HepG2 (cell line): ENCODE results near the gene ENDOG. TPM values are rescaled to one million over a fixed set of nuclear protein-coding genes. Genes with fewer than 3 reads are reported as not detected.

Source experiments
- ATAC-seq: fragments of 200-7000 bp; cut with Tn5 transposase; 3 replicates; pipeline ENCODE4 v1.9.1; 2020; ENCODE audit warnings: mild to moderate bottlenecking, moderate library complexity
- BruUV-seq: library from RNA; stranded (reverse); fragments of 400-500 nt; replicated peaks from 2 replicates; lab custom pipeline; 2021; lab: Mats Ljungman, UMichigan
- CTCF ChIA-PET: fragments of 300-600 bp; formaldehyde crosslinking; extraction: SDS; loops from one replicate; lab custom pipeline; 2021; ENCODE audit warnings: low total read pairs, inconsistent platforms, low intra/inter-chr PET ratio; lab: Yijun Ruan, JAX
- POLR2A ChIA-PET: fragments of 350-600 bp; sonication (Branson Sonifier 250); formaldehyde crosslinking; loops from one replicate; lab custom pipeline; 2020; ENCODE audit warnings: antibody characterized with exemption, inconsistent platforms; lab: Yijun Ruan, JAX
- DNase-seq: peaks from one replicate; pipeline ENCODE4 v3.0.0-alpha.2; 2015; ENCODE audit warnings: low spot score
- FAIRE-seq: peaks from 3 replicates; lab custom pipeline; 2011; peaks lifted over from hg19 to GRCh38; lab: Jason Lieb, UNC
- H2AFZ ChIP-seq: one replicate; pipeline ENCODE4 v1.6.1; 2011; ENCODE audit warnings: low read length, inconsistent platforms
- H3K27ac ChIP-seq: fragments of 300-600 bp; 3 replicates; pipeline ENCODE4 v1.8.0; 2011; ENCODE audit warnings: mixed run types, mild to moderate bottlenecking, mixed read lengths, low read length, inconsistent platforms; ENCODE audit not compliant: insufficient read depth; ENCODE audit errors: extremely low read length
- H3K27me3 ChIP-seq, 2 experiments: fragments of 200-600 bp in 1 of 2; 2 replicates in 1 of 2; 3 replicates in 1 of 2; pipeline versions ENCODE4 v1.6.0 to v1.8.0; 2011; ENCODE audit warnings: low read length in 2 of 2, mild to moderate bottlenecking in 2 of 2, moderate library complexity in 2 of 2, inconsistent platforms in 1 of 2; ENCODE audit not compliant: insufficient read depth in 2 of 2, control insufficient read depth in 1 of 2
- H3K36me3 ChIP-seq, 2 experiments: fragments of 200-600 bp in 1 of 2; replicated peaks in 1 of 2; 2 replicates in 1 of 2; 3 replicates in 1 of 2; pipeline versions ENCODE4 v1.5.1 to v1.8.0; 2011; ENCODE audit warnings: low read length in 2 of 2, inconsistent platforms in 1 of 2; ENCODE audit not compliant: insufficient read depth in 2 of 2, control insufficient read depth in 1 of 2
- H3K4me1 ChIP-seq: 2 replicates; pipeline ENCODE4 v1.5.1; 2012; ENCODE audit warnings: low read length, inconsistent platforms; ENCODE audit not compliant: insufficient read depth
- H3K4me2 ChIP-seq: 2 replicates; pipeline ENCODE4 v1.6.0; 2011; ENCODE audit warnings: low read depth, low read length, inconsistent platforms
- H3K4me3 ChIP-seq, 3 experiments: fragments of 200-600 bp in 1 of 3; sonication (generic), shearing (Covaris generic) in 1 of 3; replicated peaks in 1 of 3; 2 replicates each; pipeline ENCODE4 v1.5.1; 2011 to 2016; ENCODE audit warnings: low read length in 3 of 3, inconsistent platforms in 2 of 3, low read depth in 2 of 3, mild to moderate bottlenecking in 2 of 3, control low read depth in 1 of 3, mixed read lengths in 1 of 3; ENCODE audit not compliant: insufficient read depth in 1 of 3
- H3K79me2 ChIP-seq: one replicate; pipeline ENCODE4 v1.6.1; 2011; ENCODE audit warnings: low read length, inconsistent platforms; ENCODE audit not compliant: insufficient read depth
- H3K9ac ChIP-seq: 2 replicates; pipeline ENCODE4 v1.6.0; 2011; ENCODE audit warnings: mild to moderate bottlenecking, low read depth, low read length, inconsistent platforms; ENCODE audit not compliant: insufficient read depth
- H3K9me3 ChIP-seq: 2 replicates; pipeline ENCODE4 v1.5.1; 2012; ENCODE audit warnings: mild to moderate bottlenecking, low read length
- H4K20me1 ChIP-seq: 2 replicates; pipeline ENCODE4 v1.6.0; 2011; ENCODE audit warnings: inconsistent platforms, mild to moderate bottlenecking, low read length, moderate library complexity; ENCODE audit not compliant: insufficient read depth
- DMAP1 ChIP-seq: IDR thresholded peaks from 2 replicates; pipeline ENCODE4 v1.6.1; 2016
- HMG20B ChIP-seq: conservative IDR thresholded peaks from 2 replicates; pipeline ENCODE4 v1.6.1; 2016; ENCODE audit warnings: missing genetic modification reagents, missing compliant biosample characterization
- MTF1 ChIP-seq: sonication (generic); formaldehyde crosslinking; IDR thresholded peaks from 2 replicates; pipeline ENCODE4 v1.5.0; 2020; ENCODE audit warnings: missing genetic modification reagents
- MYC ChIP-seq: sonication (generic); formaldehyde crosslinking; IDR thresholded peaks from 2 replicates; pipeline ENCODE4 v1.9.0; 2021; ENCODE audit warnings: missing genetic modification reagents, borderline replicate concordance
- NCOA5 ChIP-seq: sonication (generic); formaldehyde crosslinking; IDR thresholded peaks from 2 replicates; pipeline ENCODE4 v1.4.0; 2020; ENCODE audit warnings: missing genetic modification reagents
- NFIC ChIP-seq: IDR thresholded peaks from 2 replicates; pipeline ENCODE4 v1.6.1; 2012; ENCODE audit warnings: mild to moderate bottlenecking, low read length, inconsistent platforms
- NFKBIZ ChIP-seq: IDR thresholded peaks from 2 replicates; pipeline ENCODE4 v1.6.1; 2018; ENCODE audit warnings: missing genetic modification reagents, missing compliant biosample characterization
- NR1H2 ChIP-seq: sonication (generic); formaldehyde crosslinking; IDR thresholded peaks from 2 replicates; pipeline ENCODE4 v1.8.1; 2022; ENCODE audit warnings: low read depth, missing genetic modification reagents, borderline replicate concordance
- PHB2 ChIP-seq: fragments of 450-650 bp; IDR thresholded peaks from 2 replicates; pipeline ENCODE4 v1.6.1; 2018; ENCODE audit not compliant: partially characterized antibody
- POLR2G ChIP-seq: fragments of 200-400 bp; formaldehyde crosslinking; IDR thresholded peaks from 2 replicates; pipeline ENCODE4 v1.6.1; 2018; ENCODE audit warnings: mild to moderate bottlenecking, low read depth, low read length, moderate library complexity
- RAD21 ChIP-seq: fragments of 450-650 bp; formaldehyde crosslinking; IDR thresholded peaks from 2 replicates; pipeline ENCODE4 v1.5.0; 2020; ENCODE audit warnings: mild to moderate bottlenecking
- RELA ChIP-seq: sonication (generic); formaldehyde crosslinking; IDR thresholded peaks from 2 replicates; pipeline ENCODE4 v1.4.0; 2020; ENCODE audit warnings: missing genetic modification reagents
- SIN3A ChIP-seq: IDR thresholded peaks from 2 replicates; pipeline ENCODE4 v1.6.1; 2011; ENCODE audit warnings: low read depth, mild to moderate bottlenecking, control low read depth, low read length, borderline replicate concordance
- YEATS2 ChIP-seq: sonication (generic); formaldehyde crosslinking; IDR thresholded peaks from 2 replicates; pipeline ENCODE4 v1.4.0; 2020; ENCODE audit warnings: missing genetic modification reagents, borderline replicate concordance
- YEATS4 ChIP-seq: sonication (generic); formaldehyde crosslinking; IDR thresholded peaks from 2 replicates; pipeline ENCODE4 v1.4.0; 2020; ENCODE audit warnings: missing genetic modification reagents, borderline replicate concordance
- ZFP62 ChIP-seq: sonication (generic); formaldehyde crosslinking; IDR thresholded peaks from 2 replicates; pipeline ENCODE4 v1.4.0; 2020; ENCODE audit warnings: missing genetic modification reagents
- ZNF12 ChIP-seq: sonication (generic); formaldehyde crosslinking; IDR thresholded peaks from 2 replicates; pipeline ENCODE4 v1.5.0; 2020; ENCODE audit warnings: missing genetic modification reagents
- ZNF432 ChIP-seq: sonication (generic); formaldehyde crosslinking; IDR thresholded peaks from 2 replicates; pipeline ENCODE4 v1.5.0; 2020; ENCODE audit warnings: missing genetic modification reagents, mild to moderate bottlenecking, borderline replicate concordance
- ZNF768 ChIP-seq: sonication (generic); formaldehyde crosslinking; IDR thresholded peaks from 2 replicates; pipeline ENCODE4 v1.4.0; 2020; ENCODE audit warnings: missing genetic modification reagents
- WGBS: methylation state at CpG from one replicate; pipeline ENCODE4 v1.1.6; 2017; ENCODE audit warnings: low lambda C conversion rate; 5-methylcytosine and 5-hydroxymethylcytosine counted together
- in situ Hi-C: cut with HindIII; loops from 2 replicates; pipeline ENCODE4 v1.10.0; 2017; ENCODE audit warnings: low pct_unique_long_range_greater_than_20kb; ENCODE audit not compliant: extremely low pct_ligation_motif_present
- intact Hi-C: fragments of 100-400 bp; cut with micrococcal nuclease; formaldehyde crosslinking; loops from one replicate; pipeline ENCODE4 v1.10.0; 2022; ENCODE audit not compliant: unreplicated experiment
- polyA plus RNA-seq, 8 experiments: library from polyadenylated mRNA; depleted of rRNA in 3 of 8; stranded (reverse) in 7 of 8; unstranded in 1 of 8; fragments of >200 nt; fragmentation: Illumina TruSeq in 4 of 8; extraction: Trizol in 4 of 8; gene quantifications; 2 replicates each; pipeline versions ENCODE4 v1.2.1 to v1.2.3, GENCODE V29; 2011 to 2016; ENCODE audit warnings: low read depth in 4 of 8, missing spikeins in 1 of 8, mixed read lengths in 1 of 8; ENCODE audit not compliant: insufficient read depth in 1 of 8
- total RNA-seq, 5 experiments: library from RNA; depleted of rRNA; stranded (reverse); fragments of >200 nt; fragmentation: Illumina TruSeq; extraction: Trizol; gene quantifications; 2 replicates each; pipeline ENCODE4 v1.2.3, GENCODE V29; 2016; ENCODE audit warnings: low read depth in 1 of 5
- TF ChIP-seq, protein P1 (sequence below): sonication (generic); formaldehyde crosslinking; IDR thresholded peaks from 2 replicates; pipeline ENCODE4 v1.5.0; 2020; ENCODE audit warnings: missing genetic modification reagents
- TF ChIP-seq, protein P2 (sequence below), 2 experiments: sonication (generic) in 1 of 2; formaldehyde crosslinking in 1 of 2; IDR thresholded peaks; 2 replicates each; pipeline versions ENCODE4 v1.4.0 to v1.6.1; 2016 to 2020; ENCODE audit warnings: borderline replicate concordance in 1 of 2, low read depth in 1 of 2, mild to moderate bottlenecking in 1 of 2, missing genetic modification reagents in 1 of 2
- TF ChIP-seq, protein P3 (sequence below): IDR thresholded peaks from 2 replicates; pipeline ENCODE4 v1.6.1; 2016; ENCODE audit warnings: control low read depth

Gene ENDOG
- total and polyA plus RNA-seq, 2 of the 13 experiments (the other 11 are each of a cell fraction or from before 2014, with no cell fraction given) = 26.3 to 28.8 TPM

DNA sequence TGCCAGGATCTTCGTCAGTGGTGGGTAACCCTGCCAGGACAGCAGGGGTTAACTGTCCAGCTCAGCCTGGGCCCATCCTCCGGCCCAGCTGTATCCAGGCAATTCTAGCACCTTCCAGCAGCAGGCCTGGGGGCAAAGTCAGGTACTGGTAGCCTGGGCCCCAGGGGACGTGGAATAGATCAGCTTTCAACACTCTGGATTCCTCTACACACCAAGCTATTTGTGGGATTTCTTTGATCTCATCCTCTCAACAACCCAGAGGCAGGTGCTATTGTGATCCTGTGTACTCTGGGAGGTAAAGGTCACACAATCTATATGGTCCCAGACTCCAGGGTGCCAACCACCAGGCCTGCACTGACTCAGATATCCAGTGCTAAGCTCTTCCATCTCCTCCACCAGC is 20.0 kb downstream of the ENDOG start:
- H4K20me1 ChIP-seq = no peaks in the 10 kb centered on the region
- no peak for TF ChIP-seq ZNF432 (CRISPR knock-in tag)
- TF ChIP-seq DMAP1 = no peak
- no peak for TF ChIP-seq NCOA5 (CRISPR knock-in tag)
- TF ChIP-seq SIN3A = no peak
- TF ChIP-seq YEATS2 = no peak
- no peak for TF ChIP-seq NFKBIZ
- TF ChIP-seq, protein P1, sequence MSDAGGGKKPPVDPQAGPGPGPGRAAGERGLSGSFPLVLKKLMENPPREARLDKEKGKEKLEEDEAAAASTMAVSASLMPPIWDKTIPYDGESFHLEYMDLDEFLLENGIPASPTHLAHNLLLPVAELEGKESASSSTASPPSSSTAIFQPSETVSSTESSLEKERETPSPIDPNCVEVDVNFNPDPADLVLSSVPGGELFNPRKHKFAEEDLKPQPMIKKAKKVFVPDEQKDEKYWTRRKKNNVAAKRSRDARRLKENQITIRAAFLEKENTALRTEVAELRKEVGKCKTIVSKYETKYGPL (CRISPR knock-in tag) = no peak
- TF ChIP-seq RELA (CRISPR knock-in tag) = no peak
- no peak for TF ChIP-seq ZFP62 (CRISPR knock-in tag)
- peak; percentile 30; the same call in 1 of the 2 replicates for TF ChIP-seq RAD21 (CRISPR knock-in tag)
- TF ChIP-seq MTF1 (CRISPR knock-in tag) = no peak
- TF ChIP-seq, protein P2, sequence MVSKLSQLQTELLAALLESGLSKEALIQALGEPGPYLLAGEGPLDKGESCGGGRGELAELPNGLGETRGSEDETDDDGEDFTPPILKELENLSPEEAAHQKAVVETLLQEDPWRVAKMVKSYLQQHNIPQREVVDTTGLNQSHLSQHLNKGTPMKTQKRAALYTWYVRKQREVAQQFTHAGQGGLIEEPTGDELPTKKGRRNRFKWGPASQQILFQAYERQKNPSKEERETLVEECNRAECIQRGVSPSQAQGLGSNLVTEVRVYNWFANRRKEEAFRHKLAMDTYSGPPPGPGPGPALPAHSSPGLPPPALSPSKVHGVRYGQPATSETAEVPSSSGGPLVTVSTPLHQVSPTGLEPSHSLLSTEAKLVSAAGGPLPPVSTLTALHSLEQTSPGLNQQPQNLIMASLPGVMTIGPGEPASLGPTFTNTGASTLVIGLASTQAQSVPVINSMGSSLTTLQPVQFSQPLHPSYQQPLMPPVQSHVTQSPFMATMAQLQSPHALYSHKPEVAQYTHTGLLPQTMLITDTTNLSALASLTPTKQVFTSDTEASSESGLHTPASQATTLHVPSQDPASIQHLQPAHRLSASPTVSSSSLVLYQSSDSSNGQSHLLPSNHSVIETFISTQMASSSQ (IDR thresholded peaks at IDR 0.05; ENCODE audit: low read depth) = no peak
- TF ChIP-seq, protein P2 (CRISPR knock-in tag; IDR thresholded peaks at IDR 0.05; ENCODE audit: borderline replicate concordance) = no peak
- no peak for TF ChIP-seq NR1H2
- TF ChIP-seq ZNF12 = no peak
- TF ChIP-seq POLR2G = no peak
- TF ChIP-seq MYC (CRISPR knock-in tag) = no peak; the same call in 1 of the 2 replicates
- TF ChIP-seq NFIC = no peak
- TF ChIP-seq YEATS4 (CRISPR knock-in tag) = peak; percentile 17; the same call in 1 of the 2 replicates
- TF ChIP-seq HMG20B (CRISPR knock-in tag) = peak; percentile 76
- TF ChIP-seq, protein P3, sequence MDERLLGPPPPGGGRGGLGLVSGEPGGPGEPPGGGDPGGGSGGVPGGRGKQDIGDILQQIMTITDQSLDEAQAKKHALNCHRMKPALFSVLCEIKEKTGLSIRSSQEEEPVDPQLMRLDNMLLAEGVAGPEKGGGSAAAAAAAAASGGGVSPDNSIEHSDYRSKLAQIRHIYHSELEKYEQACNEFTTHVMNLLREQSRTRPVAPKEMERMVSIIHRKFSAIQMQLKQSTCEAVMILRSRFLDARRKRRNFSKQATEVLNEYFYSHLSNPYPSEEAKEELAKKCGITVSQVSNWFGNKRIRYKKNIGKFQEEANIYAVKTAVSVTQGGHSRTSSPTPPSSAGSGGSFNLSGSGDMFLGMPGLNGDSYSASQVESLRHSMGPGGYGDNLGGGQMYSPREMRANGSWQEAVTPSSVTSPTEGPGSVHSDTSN (CRISPR knock-in tag) = no peak
- no peak for TF ChIP-seq ZNF768 (CRISPR knock-in tag)
- TF ChIP-seq PHB2 = no peak

More for the DNA sequence above, 20.0 kb downstream of the ENDOG start:
- WGBS = 40% methylated on average over 2 of the region's 3 CpGs
- H3K79me2 ChIP-seq = no peaks in the 10 kb centered on the region
- ChIA-PET POLR2A (interaction anchor here (0.6 to 1.7 kb wide), 7 partner anchors 9 to 110 kb away, joined by 3 to 15 read pairs (median 3); partner anchors contain the start of genes ENDOG and SPOUT1), CTCF (no interaction called here)
- H3K27ac ChIP-seq = peak overlapping the region; percentile 84
- H3K36me3 ChIP-seq = peaks cover 11 to 24% of the 10 kb centered on the region in 2 experiments
- in situ Hi-C loops (no loop called here), intact Hi-C loops (no loop called here)
- ATAC-seq (peak; percentile 95), DNase-seq (peak; percentile 96), FAIRE-seq (peak; percentile 89)
- no peaks in the 10 kb centered on the region for H3K9me3 ChIP-seq
- peak overlapping the region; percentile 49 for H3K9ac ChIP-seq
- H3K27me3 ChIP-seq = no peaks in the 10 kb centered on the region
- H3K4me3 ChIP-seq = peak overlapping the region in 1 of 3 experiments; percentile 33; a peak in 1 of 6 replicates
- peak overlapping the region; percentile 36 for H3K4me2 ChIP-seq
- no peak overlapping the region for H2AFZ ChIP-seq
- peaks cover 70% of the 10 kb centered on the region for H3K4me1 ChIP-seq
- no TSS peak for BruUV-seq
